Stimulated activated CD4-positive, alpha-beta T cell treated with anti-CD3 and anti-CD28 coated beads, Interleukin-4, amount 100 ng/mL, for 48 hours (primary cell): Measurements from ENCODE around the gene CTSZ.
"Not testable (repeated sequence)": the region's sequence is repeated elsewhere in the genome, so short reads cannot be mapped to it uniquely, and the experiment has no call there.

Experiments
- DNase-seq, 2 donors: peaks; one replicate each; pipeline ENCODE4 v3.0.0-alpha.2; 2020; ENCODE audit warnings: low read depth in 2 of 2

CTSZ gene

DNA sequence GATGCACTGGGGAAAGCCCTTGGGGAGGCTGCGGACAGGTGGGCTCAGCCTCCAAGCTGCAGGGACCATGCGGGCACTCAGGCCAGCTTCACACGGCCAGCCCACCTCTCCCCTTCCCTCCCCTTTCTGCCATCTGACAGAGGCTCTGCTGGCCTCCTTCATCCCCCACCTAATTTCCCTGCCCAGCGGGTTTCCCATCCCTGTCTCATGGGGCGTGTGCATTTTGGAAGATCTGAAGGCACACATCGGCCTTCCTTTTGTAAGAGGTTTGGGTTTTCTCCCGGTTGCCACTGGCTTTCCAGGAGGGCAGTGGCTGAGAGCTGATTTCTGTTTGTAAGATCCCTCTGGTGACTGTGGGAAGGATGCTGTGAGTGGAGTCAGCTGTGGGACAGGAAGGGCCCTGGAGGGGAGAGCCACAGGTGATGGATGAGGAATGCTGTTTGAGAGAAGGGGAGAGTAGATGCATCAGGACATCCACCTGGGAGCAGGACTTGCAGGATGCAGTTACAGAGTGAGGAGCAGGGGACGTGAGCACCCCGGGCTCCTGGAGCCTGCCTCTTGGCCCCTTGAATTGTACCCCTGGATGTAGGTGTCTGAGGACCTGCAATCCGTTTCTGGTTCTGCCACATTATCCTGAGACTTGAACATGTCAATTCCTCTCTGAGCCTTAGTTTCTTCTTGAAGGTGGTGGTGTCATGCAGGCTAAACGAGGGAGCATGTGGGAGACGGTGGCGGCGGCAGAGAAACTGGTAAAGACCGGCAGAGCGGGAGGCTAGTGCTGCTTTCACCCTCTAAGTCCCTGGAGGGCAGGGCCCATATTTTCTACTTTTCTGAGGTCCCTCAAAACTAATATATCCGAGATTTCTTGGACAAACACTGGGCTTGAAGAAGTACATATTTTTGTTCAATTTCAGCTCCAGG is 6.2 kb upstream of the CTSZ start:
- DNase-seq = no peak

DNA sequence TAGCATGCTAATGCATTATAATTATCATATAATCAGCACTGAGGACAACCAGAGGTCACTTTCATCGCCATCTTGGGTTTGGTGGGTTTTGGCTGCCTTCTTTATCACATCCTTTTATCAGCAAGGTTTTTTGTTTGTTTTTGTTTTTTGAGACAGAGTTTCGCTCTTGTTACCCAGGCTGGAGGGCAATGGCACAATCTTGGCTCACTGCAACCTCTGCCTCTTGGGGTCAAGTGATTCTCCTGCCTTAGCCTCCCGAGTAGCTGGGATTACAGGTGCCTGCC is 4.8 kb upstream of the CTSZ start:
- DNase-seq = not testable (repeated sequence)

DNA sequence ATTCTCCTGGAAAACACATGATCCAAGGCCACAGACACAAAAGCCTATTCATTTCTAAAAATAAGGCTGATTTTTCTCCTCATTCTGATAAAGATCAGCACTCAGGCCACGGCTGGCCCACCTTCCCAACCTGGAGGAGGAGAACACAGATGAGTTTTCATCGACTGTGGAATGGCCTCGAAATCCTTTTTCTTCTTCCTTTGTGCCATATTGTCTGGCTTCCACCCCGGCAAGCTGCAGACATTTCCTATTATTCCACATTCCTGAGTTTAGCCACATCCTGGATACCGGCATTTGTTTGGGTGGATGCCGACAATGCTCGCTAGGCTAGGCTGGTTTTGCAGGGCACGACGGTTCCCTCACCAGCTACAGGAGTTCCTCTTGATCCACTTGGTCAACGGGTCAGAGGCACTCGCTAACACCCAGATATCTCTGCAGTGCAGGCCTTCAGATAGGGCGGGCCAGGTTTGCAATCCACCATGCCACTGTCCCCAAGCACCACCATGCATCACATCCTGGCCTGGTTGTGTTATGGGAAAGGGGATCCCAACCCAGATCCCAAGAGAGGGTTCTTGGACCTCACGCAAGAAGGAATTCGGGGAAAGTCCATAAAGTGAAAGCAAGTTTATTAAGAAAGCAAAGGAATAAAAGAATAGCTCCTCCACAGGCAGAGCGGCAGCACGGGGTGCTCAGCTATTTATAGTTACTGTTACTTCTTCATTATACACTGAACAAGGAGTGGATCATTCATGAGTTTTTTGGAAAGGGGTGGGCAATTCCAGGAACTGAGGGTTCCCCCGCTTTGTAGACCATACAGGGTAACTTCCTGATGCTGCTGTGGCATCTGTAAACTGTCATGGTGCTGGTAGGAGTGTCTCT is 4.2 kb upstream of the CTSZ start:
- no peak for DNase-seq

DNA sequence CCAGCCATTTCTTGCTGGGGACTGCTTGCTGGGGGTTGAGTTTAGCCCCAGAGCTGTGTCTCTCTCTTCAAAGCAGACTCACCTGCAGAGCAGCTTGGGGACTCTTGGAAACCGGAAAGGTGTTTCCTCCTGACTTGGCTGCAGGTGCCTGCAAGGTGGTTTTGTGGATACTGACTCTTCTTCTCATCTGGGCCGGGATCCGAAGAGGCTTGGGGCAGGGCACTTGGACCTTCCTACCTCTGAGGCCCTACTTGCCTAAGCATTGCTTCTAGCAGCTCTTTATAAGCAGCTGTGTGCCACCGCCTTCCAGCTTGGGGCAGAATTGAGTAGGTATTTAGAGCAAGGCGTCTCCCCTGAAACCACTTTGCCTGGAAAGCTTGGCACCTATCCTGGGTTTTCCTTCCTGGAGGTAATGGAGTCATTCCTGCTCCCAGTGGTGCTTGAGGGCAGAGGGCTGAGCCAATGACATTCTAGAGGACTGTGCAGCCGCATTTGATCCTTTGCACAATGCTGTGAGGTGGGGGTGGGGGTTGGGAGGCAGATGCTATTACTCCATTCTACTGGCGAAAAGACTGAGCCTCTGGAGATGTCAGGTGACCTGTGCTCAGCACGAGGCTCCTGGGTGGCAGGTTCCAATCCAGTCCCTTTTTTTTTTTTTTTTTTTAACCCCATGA is 3.4 kb upstream of the CTSZ start:
- DNase-seq = no peak

GRCh38 chr20:59008715-59009336 is 1.8 kb upstream of the CTSZ start:
- DNase-seq = no peak

GRCh38 chr20:59007665-59008511 is 834 bp upstream of the CTSZ start:
- DNase-seq = no peak

- no peak for DNase-seq
Measured at GRCh38 chr20:59006167-59006863, 739 bp downstream of the CTSZ start.

GRCh38 chr20:59005523-59006166 is 1.4 kb downstream of the CTSZ start:
- DNase-seq = no peak

GRCh38 chr20:59004763-59005522 is 2.1 kb downstream of the CTSZ start:
- peak in 1 of 2 donors; percentile 29 for DNase-seq

DNA sequence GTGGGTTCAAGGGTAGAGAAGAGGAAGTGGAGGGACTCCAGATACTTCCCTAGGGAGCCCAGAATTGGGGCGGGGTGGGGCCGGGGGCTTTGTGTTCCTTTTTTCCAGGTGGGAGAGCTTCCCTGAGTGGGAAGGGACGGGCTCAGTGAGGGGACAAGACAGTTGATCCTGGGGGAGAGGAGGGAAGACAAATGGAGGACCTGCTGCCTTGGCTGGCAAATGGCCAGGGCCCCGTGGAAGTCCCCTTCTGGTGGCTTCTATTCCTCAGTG is 2.6 kb downstream of the CTSZ start:
- DNase-seq = peak in 1 of 2 donors; percentile 38

DNA sequence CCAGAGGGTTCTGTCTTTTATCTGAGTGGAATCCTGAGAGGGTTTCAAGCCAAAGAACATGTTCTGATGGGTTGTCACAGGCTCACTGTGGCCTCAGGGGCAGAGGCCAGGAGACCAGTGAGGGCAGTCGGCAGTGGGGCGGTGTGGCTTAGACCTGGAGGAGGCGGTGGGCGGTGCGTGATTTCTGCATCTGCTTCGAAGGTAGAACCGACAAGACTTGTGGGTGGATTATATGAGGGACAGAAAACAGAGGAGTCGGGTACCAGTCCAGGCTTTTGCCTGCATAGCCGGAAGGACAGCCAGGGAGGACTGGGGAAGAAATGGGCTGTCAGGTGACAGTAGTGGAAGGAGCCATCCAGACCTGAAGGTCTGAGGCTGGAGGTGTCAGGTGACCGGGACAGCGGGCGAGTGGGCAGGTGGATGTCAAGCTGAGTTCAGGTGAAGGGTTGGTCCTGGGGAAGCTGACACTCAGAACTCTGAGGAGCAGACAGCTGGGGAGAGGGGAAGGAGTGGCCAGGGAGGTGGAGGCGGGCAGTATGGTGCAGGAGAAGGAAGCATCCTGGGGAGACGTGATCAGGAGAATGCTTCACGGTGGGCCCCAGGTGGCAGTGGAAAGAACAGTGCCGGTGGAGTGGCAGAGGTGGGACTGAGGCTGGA is 3.1 kb downstream of the CTSZ start:
- DNase-seq = no peak

DNA sequence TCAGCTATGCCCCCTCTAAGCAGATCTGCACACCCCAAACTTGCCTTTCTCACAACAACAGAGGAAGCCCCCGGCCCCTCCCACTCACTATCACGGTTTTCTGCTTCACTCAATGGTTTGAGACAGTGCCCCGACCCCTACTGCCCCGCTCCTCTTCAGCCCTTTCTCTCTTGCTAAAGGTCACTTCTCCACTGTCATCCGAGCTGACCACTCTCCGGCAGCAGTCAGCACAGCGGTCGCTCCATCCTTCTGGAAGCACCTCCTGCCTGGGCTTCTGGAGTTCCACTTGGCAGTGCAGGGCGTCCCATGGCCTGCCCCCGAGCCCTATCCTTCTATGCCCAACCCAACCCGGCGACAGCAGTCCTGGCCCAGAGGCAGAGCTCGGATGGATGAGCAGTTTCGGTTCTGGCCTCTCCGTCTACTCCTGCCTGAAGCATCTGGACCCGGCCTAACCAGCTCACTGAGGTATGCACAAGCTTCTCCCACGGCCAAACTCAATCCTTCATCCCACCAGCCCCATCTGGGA is 4.1 kb downstream of the CTSZ start:
- DNase-seq = no peak

- no peak for DNase-seq
Measured at GRCh38 chr20:59002388-59002787, 4.7 kb downstream of the CTSZ start.

DNA sequence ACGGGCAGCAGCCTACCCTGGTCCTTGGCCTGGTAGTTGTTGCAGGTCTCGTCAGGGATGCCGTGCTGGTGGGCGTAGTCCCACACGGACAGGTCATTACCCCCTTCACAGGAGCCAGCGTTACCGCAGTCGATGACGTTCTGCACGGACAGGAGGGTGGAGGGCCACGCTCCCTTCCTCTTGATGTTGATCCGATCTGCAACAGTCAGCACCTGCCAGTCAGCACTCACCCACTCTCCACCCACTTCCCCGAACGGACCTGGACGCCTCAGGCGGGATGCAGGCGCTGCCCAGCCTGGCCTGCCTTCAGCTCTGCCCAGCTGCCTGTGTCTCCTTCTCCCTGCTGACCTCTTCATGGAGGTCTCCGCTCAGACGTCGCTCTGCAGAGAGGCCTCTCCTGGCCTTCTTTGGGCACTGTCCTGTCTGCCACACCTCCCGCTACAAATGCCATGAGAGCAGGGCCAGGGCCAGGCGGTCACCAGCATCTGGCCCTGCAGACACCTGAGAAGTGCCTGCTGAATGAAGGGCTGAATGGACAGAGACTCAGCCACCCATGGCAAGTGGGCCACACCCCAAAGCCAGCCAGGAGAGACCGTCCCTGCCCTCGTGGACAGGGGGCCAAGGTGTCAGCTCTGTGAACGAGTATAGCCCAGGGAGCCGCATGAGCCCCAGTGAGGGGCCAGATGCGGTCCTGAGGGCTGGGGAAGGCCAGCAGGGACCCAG is 5.4 kb downstream of the CTSZ start:
- no peak for DNase-seq

DNA sequence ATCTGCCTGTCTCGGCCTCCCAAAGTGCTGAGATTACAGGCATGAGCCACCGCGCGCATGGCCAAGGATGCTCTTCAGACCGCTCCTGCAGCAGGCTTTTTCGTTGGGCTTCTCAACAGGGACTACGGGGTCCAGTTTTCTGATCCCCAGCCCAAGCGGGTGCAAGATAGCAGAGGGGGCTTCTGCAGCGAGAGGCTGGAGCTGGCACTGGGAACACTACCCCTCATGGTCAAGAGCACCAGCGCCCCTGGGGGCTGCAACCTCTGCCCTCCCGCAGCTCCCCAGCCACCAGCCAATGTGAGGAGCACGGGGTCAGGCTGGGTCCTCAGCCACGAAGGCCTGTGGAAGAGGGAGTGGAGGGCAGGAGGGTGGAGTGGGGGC is 6.0 kb downstream of the CTSZ start:
- no peak for DNase-seq

- DNase-seq = no peak
Measured at GRCh38 chr20:59000326-59000725, 6.7 kb downstream of the CTSZ start.

DNA sequence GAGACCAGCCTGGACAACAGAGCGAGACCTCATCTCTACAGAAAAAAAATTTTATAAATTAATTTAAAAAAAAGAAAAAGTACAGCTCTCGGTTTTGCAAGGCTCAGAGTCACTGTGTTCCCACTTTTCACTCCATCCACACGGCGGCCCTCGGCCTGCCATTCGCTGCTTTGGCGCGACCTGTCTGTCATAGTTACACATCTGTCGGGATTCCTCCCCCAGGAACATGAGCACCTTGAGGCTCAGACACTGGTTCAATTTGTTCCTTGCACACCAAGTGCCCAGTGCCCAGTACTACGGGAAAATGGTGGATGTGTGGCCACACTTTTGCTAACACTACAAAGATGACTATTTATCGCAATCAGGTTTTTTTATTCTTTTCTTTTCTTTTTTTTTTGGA is 8.4 kb downstream of the CTSZ start:
- DNase-seq = no peak
